HUES64 (cell line): Measurements from ENCODE around the gene EIF3D.
A peak's percentile ranks its signal among the peaks of the same experiment; 100 is the strongest.
"Not testable (repeated sequence)": the region's sequence is repeated elsewhere in the genome, so short reads cannot be mapped to it uniquely, and the experiment has no call there.

Source experiments
- H3K27ac ChIP-seq: 2 replicates; pipeline ENCODE4 v1.7.0; 2013; ENCODE audit warnings: low read depth, low read length, inconsistent platforms
- H3K27me3 ChIP-seq: 2 replicates; pipeline ENCODE4 v1.6.1; 2013; ENCODE audit warnings: mild to moderate bottlenecking, low read length; ENCODE audit not compliant: insufficient read depth
- H3K36me3 ChIP-seq: 2 replicates; pipeline ENCODE4 v1.6.1; 2013; ENCODE audit warnings: mild to moderate bottlenecking, low read length; ENCODE audit not compliant: insufficient read depth
- H3K4me1 ChIP-seq: 2 replicates; pipeline ENCODE4 v1.6.1; 2013; ENCODE audit warnings: mild to moderate bottlenecking, low read length, moderate library complexity; ENCODE audit not compliant: insufficient read depth
- H3K4me3 ChIP-seq: 2 replicates; pipeline ENCODE4 v1.5.1; 2013; ENCODE audit warnings: mild to moderate bottlenecking, low read length, moderate library complexity
- H3K9ac ChIP-seq: 2 replicates; pipeline ENCODE4 v1.6.1; 2013; ENCODE audit warnings: mild to moderate bottlenecking, low read depth, low read length
- H3K9me3 ChIP-seq: 2 replicates; pipeline ENCODE4 v1.6.1; 2013; ENCODE audit warnings: low read depth, low read length; ENCODE audit not compliant: insufficient read depth
- WGBS: fragments of 150-250, 120-280 bp; methylation state at CpG from one replicate; pipeline ENCODE4 v1.1.7; 2013; ENCODE audit warnings: missing lambda C conversion rate; 5-methylcytosine and 5-hydroxymethylcytosine counted together

Gene EIF3D

GRCh38 chr22:36522662-36523061, 6.3 kb downstream of the EIF3D start:
- H3K4me1 ChIP-seq = 0 out of 2 replicates have a peak, but pooled peaks cover under 1% of the 10 kb centered on the region
- no peaks in the 10 kb centered on the region for H3K27me3 ChIP-seq
- H3K36me3 ChIP-seq = peaks cover 97% of the 10 kb centered on the region
- no peaks in the 10 kb centered on the region for H3K9me3 ChIP-seq
- WGBS = 86% methylated on average over 5 of the region's 6 CpGs
- H3K27ac ChIP-seq = no peak overlapping the region
- H3K4me3 ChIP-seq = no peak overlapping the region
- H3K9ac ChIP-seq = no peak overlapping the region

GRCh38 chr22:36520423-36520822, 8.5 kb downstream of the EIF3D start:
- Histone ChIP-seq H3K4me1 (no peaks in the 10 kb centered on the region), H3K36me3 (peaks cover 99% of the 10 kb centered on the region), H3K27ac (no peak overlapping the region), H3K27me3 (no peaks in the 10 kb centered on the region), H3K4me3 (no peak overlapping the region), H3K9me3 (no peaks in the 10 kb centered on the region), H3K9ac (no peak overlapping the region)
- whole genome bisulfite sequencing = 96% methylated on average over 3 of the region's 3 CpGs

- 96% methylated on average over 2 of the region's 2 CpGs for WGBS
- not testable (repeated sequence) for H3K9ac ChIP-seq, H3K9me3 ChIP-seq, H3K4me1 ChIP-seq, H3K27ac ChIP-seq, H3K27me3 ChIP-seq, H3K4me3 ChIP-seq
- H3K36me3 ChIP-seq = peaks cover 99% of the 10 kb centered on the region
Measured at GRCh38 chr22:36519906-36520305, 9.1 kb downstream of the EIF3D start.

- no peaks in the 10 kb centered on the region for H3K4me1 ChIP-seq
- no peak overlapping the region for H3K9ac ChIP-seq
- no peak overlapping the region for H3K4me3 ChIP-seq
- no peaks in the 10 kb centered on the region for H3K27me3 ChIP-seq
- H3K9me3 ChIP-seq = no peaks in the 10 kb centered on the region
- H3K36me3 ChIP-seq = peaks cover 96% of the 10 kb centered on the region
- H3K27ac ChIP-seq = no peak overlapping the region
- 95% methylated on average over 1 of the region's 1 CpG for WGBS
Measured at GRCh38 chr22:36514766-36515165, 14.2 kb downstream of the EIF3D start.

- H3K4me1 ChIP-seq = no peaks in the 10 kb centered on the region
- no peaks in the 10 kb centered on the region for H3K9me3 ChIP-seq
- no peaks in the 10 kb centered on the region for H3K27me3 ChIP-seq
- H3K4me3 ChIP-seq = no peak overlapping the region
- peaks cover 79% of the 10 kb centered on the region for H3K36me3 ChIP-seq
- H3K9ac ChIP-seq = no peak overlapping the region
- 99% methylated on average over 4 of the region's 4 CpGs for WGBS
- no peak overlapping the region for H3K27ac ChIP-seq
Measured at GRCh38 chr22:36512991-36513390, 16.0 kb downstream of the EIF3D start.

- peaks cover 3% of the 10 kb centered on the region for H3K27me3 ChIP-seq
- H3K27ac ChIP-seq = no peak overlapping the region
- no peaks in the 10 kb centered on the region for H3K4me1 ChIP-seq
- no peak overlapping the region for H3K4me3 ChIP-seq
- 94% methylated on average over 8 of the region's 8 CpGs for WGBS
- H3K9me3 ChIP-seq = no peaks in the 10 kb centered on the region
- peaks cover 72% of the 10 kb centered on the region for H3K36me3 ChIP-seq
- no peak overlapping the region for H3K9ac ChIP-seq
Measured at GRCh38 chr22:36512333-36512732, 16.6 kb downstream of the EIF3D start.

- WGBS = 83% methylated on average over 17 of the region's 17 CpGs
- no peaks in the 10 kb centered on the region for H3K4me1 ChIP-seq
Measured at GRCh38 chr22:36510966-36511881, 17.7 kb downstream of the EIF3D start.

GRCh38 chr22:36510384-36510783, 18.6 kb downstream of the EIF3D start:
- Histone ChIP-seq H3K36me3 (peaks cover 53% of the 10 kb centered on the region), H3K27ac (no peak overlapping the region), H3K27me3 (peaks cover 6% of the 10 kb centered on the region), H3K9me3 (no peaks in the 10 kb centered on the region), H3K4me1 (no peaks in the 10 kb centered on the region), H3K4me3 (no peak overlapping the region), H3K9ac (no peak overlapping the region)
- WGBS = 96% methylated on average over 2 of the region's 3 CpGs

More at GRCh38 chr22:36510966-36511881, 17.7 kb downstream of the EIF3D start:
- no peaks in the 10 kb centered on the region for H3K9me3 ChIP-seq
- H3K27ac ChIP-seq = no peak overlapping the region; the same call in 1 of the 2 replicates
- H3K4me3 ChIP-seq = no peak overlapping the region
- H3K27me3 ChIP-seq = peaks cover 6% of the 10 kb centered on the region
- peaks cover 61% of the 10 kb centered on the region for H3K36me3 ChIP-seq
- H3K9ac ChIP-seq = no peak overlapping the region

- H3K27ac ChIP-seq = no peak overlapping the region
- peaks cover 37% of the 10 kb centered on the region for H3K36me3 ChIP-seq
- H3K9me3 ChIP-seq = no peaks in the 10 kb centered on the region
- H3K4me3 ChIP-seq = peak overlapping the region; percentile 55
- 92% methylated on average over 5 of the region's 6 CpGs for WGBS
- H3K4me1 ChIP-seq = no peaks in the 10 kb centered on the region
- H3K9ac ChIP-seq = peak overlapping the region; percentile 72; the same call in 1 of the 2 replicates
- H3K27me3 ChIP-seq = peaks cover 6% of the 10 kb centered on the region
Measured at GRCh38 chr22:36507518-36508010, 21.4 kb downstream of the EIF3D start.

- H3K4me3 ChIP-seq = peak within 1 kb of the TSS; percentile 55
- H3K27ac ChIP-seq = peak within 1 kb of the TSS; percentile 75; the same call in 1 of the 2 replicates
- peak within 1 kb of the TSS; percentile 72 for H3K9ac ChIP-seq
- H3K36me3 ChIP-seq = peaks cover 30% of the 10 kb centered on the region
- no peaks in the 10 kb centered on the region for H3K4me1 ChIP-seq
- WGBS = 9% methylated on average over 75 of the region's 75 CpGs
- no peaks in the 10 kb centered on the region for H3K9me3 ChIP-seq
- peaks cover 6% of the 10 kb centered on the region for H3K27me3 ChIP-seq
Measured at GRCh38 chr22:36506637-36507517, 22.1 kb downstream of the EIF3D start, which contains the start of gene FOXRED2. Gene FOXRED2 (minus strand): TSS chr22:36507040. CDS start chr22:36506422, 618 bp downstream.
